Retinal pigment epithelial cell (primary cell): Measurements from ENCODE around the gene SRP9.

Source experiments
- DNase-seq: peaks from one replicate; pipeline ENCODE4 v3.0.0-alpha.2; 2010; ENCODE audit warnings: low read depth
- H3K4me3 ChIP-seq: 2 replicates; pipeline ENCODE4 v1.5.1; 2011; ENCODE audit warnings: mild to moderate bottlenecking, low read length, control low read depth, moderate library complexity
- CTCF ChIP-seq: conservative IDR thresholded peaks from 2 replicates; pipeline ENCODE4 v1.5.1; 2011; ENCODE audit warnings: low read depth, low read length, control low read depth, inconsistent platforms

Gene SRP9

GRCh38 chr1:225763716-225764548 is 13.7 kb upstream of the SRP9 start:
- H3K4me3 ChIP-seq, result no peak overlapping the region
- DNase-seq, result no peak
- TF ChIP-seq CTCF, result no peak

- H3K4me3 ChIP-seq, result no peak overlapping the region
- DNase-seq, result no peak
- no peak for TF ChIP-seq CTCF
These were observed 11.5 kb upstream of the SRP9 start for GRCh38 chr1:225765982-225766674.

GRCh38 chr1:225766967-225767633 is 10.5 kb upstream of the SRP9 start:
- no peak for TF ChIP-seq CTCF
- no peak for DNase-seq
- H3K4me3 ChIP-seq, result no peak overlapping the region

GRCh38 chr1:225767634-225768540 is 9.7 kb upstream of the SRP9 start:
- TF ChIP-seq CTCF, result no peak
- H3K4me3 ChIP-seq, result no peak overlapping the region
- no peak for DNase-seq

- H3K4me3 ChIP-seq, result no peak overlapping the region
These were observed 8.8 kb upstream of the SRP9 start for GRCh38 chr1:225768662-225769426.

More at GRCh38 chr1:225768662-225769426, 8.8 kb upstream of the SRP9 start:
- TF ChIP-seq CTCF, result no peak
- DNase-seq, result no peak
